K562 (cell line): ENCODE data around the gene SVBP. TPM values are rescaled to one million over a fixed set of nuclear protein-coding genes. Genes with fewer than 3 reads are reported as not detected.
A peak's percentile ranks its signal among the peaks of the same experiment; 100 is the strongest.

Experiments
- ARID4B ChIP-seq: sonication (generic); formaldehyde crosslinking; IDR thresholded peaks from 2 replicates; pipeline ENCODE4 v1.8.0; 2022; ENCODE audit warnings: mild to moderate bottlenecking, missing genetic modification reagents
- ATF1 ChIP-seq, 2 experiments: fragments of 450-650 bp in 1 of 2; IDR thresholded peaks; 2 replicates each; pipeline ENCODE4 v1.6.1; 2016; ENCODE audit warnings: missing compliant biosample characterization in 1 of 2, missing genetic modification characterization in 1 of 2
- CHD1 ChIP-seq: fragments of 200-600 bp; sonication (generic); IDR thresholded peaks from one replicate; pipeline ENCODE4 v1.6.1; 2012; ENCODE audit warnings: mild to moderate bottlenecking, moderate library complexity, low read length, inconsistent platforms
- DDX20 ChIP-seq: fragments of 450-650 bp; IDR thresholded peaks from 2 replicates; pipeline ENCODE4 v1.6.1; 2016; ENCODE audit warnings: missing genetic modification characterization, low read depth, mild to moderate bottlenecking, missing compliant biosample characterization, moderate library complexity
- EZH2 ChIP-seq: IDR thresholded peaks from 2 replicates; pipeline ENCODE4 v1.6.1; 2012; ENCODE audit warnings: low read depth, mild to moderate bottlenecking, inconsistent platforms, low read length, borderline replicate concordance
- HBP1 ChIP-seq: fragments of 450-650 bp; formaldehyde crosslinking; IDR thresholded peaks from 2 replicates; pipeline ENCODE4 v1.4.0; 2022; ENCODE audit warnings: missing genetic modification characterization
- HMGXB4 ChIP-seq: sonication (generic); formaldehyde crosslinking; IDR thresholded peaks from 2 replicates; pipeline ENCODE4 v1.8.1; 2023; ENCODE audit warnings: mild to moderate bottlenecking, missing genetic modification reagents
- PHB ChIP-seq: fragments of 250-450 bp; sonication (Bioruptor Pico); IDR thresholded peaks from 2 replicates; pipeline ENCODE4 v1.5.0; 2021
- RB1 ChIP-seq: fragments of 450-650 bp; IDR thresholded peaks from 2 replicates; pipeline ENCODE4 v1.6.1; 2017; ENCODE audit warnings: low read depth, mild to moderate bottlenecking
- SRSF1 ChIP-seq: fragments of 200-400 bp; formaldehyde crosslinking; IDR thresholded peaks from 2 replicates; pipeline ENCODE4 v1.6.1; 2017; ENCODE audit warnings: mild to moderate bottlenecking, low read depth, low read length, moderate library complexity
- TBP ChIP-seq: optimal IDR thresholded peaks from 2 replicates; pipeline ENCODE3; 2011; ENCODE audit warnings: low read depth, low read length, improper control_type of control experiment
- THRB ChIP-seq: fragments of 450-650 bp; formaldehyde crosslinking; conservative IDR thresholded peaks from 2 replicates; pipeline ENCODE4 v1.4.0; 2022; ENCODE audit warnings: mild to moderate bottlenecking, missing genetic modification characterization
- U2AF1 ChIP-seq: fragments of 200-400 bp; formaldehyde crosslinking; optimal IDR thresholded peaks from 2 replicates; pipeline ENCODE3; 2017; ENCODE audit warnings: mild to moderate bottlenecking, low read depth, low read length, moderate library complexity
- ZNF431 ChIP-seq: sonication (generic); formaldehyde crosslinking; IDR thresholded peaks from 2 replicates; pipeline ENCODE4 v1.8.0; 2022; ENCODE audit warnings: mild to moderate bottlenecking, missing genetic modification reagents
- ZNF511 ChIP-seq: sonication (generic); formaldehyde crosslinking; IDR thresholded peaks from 2 replicates; pipeline ENCODE4 v1.8.0; 2022; ENCODE audit warnings: mild to moderate bottlenecking, missing genetic modification reagents
- ZSCAN29 ChIP-seq: fragments of 450-650 bp; IDR thresholded peaks from 2 replicates; pipeline ENCODE4 v1.6.1; 2017
- polyA plus RNA-seq, 8 experiments: library from polyadenylated mRNA; depleted of rRNA in 4 of 8; stranded (reverse) in 5 of 8; unstranded in 3 of 8; fragments of >200 nt; fragmentation: Nextera tagmentation in 2 of 8; fragmentation: Illumina TruSeq in 1 of 8; extraction: Ambion mirVana in 2 of 8; extraction: Trizol in 1 of 8; gene quantifications; 2 replicates each; pipeline versions ENCODE4 v1.2.1 to v1.2.3, GENCODE V29; 2011 to 2014; ENCODE audit warnings: inconsistent platforms in 1 of 8, missing spikeins in 1 of 8
- total RNA-seq, 7 experiments: library from RNA; depleted of rRNA in 6 of 7; stranded (reverse); fragments of >200 nt in 6 of 7; fragmentation: Illumina TruSeq in 2 of 7; extraction: Trizol in 2 of 7; gene quantifications; 2 replicates each; pipeline versions ENCODE4 v1.2.1 to v1.2.3, GENCODE V29; 2011 to 2021; ENCODE audit warnings: low replicate concordance in 1 of 7

Gene SVBP
- total and polyA plus RNA-seq, 9 of the 15 experiments (the other 6 are each of a cell fraction or from before 2014, with no cell fraction given), result 31.7 to 49.7 (median 40.0) TPM

GRCh38 chr1:42846257-42847110 is 29.3 kb upstream of the SVBP start, which contains the start of gene ZNF691 (continued):
- TF ChIP-seq U2AF1 (no peak), THRB (CRISPR knock-in tag) (peak; percentile 47; the same call in 1 of the 2 replicates), HMGXB4 (CRISPR knock-in tag) (no peak), ZNF431 (CRISPR knock-in tag) (peak; percentile 54; the same call in 1 of the 2 replicates), ATF1 (CRISPR knock-in tag; IDR thresholded peaks at IDR 0.05) (no peak), ATF1 (tag; IDR thresholded peaks at IDR 0.05) (peak; percentile 81), RB1 (peak; percentile 93), DDX20 (tag) (no peak), ZSCAN29 (peak; percentile 91), CHD1 (peak; percentile 31), TBP (peak; percentile 88), PHB (CRISPR knock-in tag) (no peak), ARID4B (peak; percentile 87; the same call in 1 of the 2 replicates), SRSF1 (no peak), EZH2 (no peak), ZNF511 (CRISPR knock-in tag) (peak; percentile 75), HBP1 (CRISPR knock-in tag) (peak; percentile 4; the same call in 1 of the 2 replicates)
